OCI-LY1 (cell line): ENCODE data around the gene NUCB1.

Experiments
- EZH2 ChIP-seq: fragments of 200-600 bp; sonication (generic), shearing (Covaris generic); IDR thresholded peaks from 2 replicates; pipeline ENCODE4 v1.8.0; 2017; ENCODE audit warnings: borderline replicate concordance, mixed run types, mild to moderate bottlenecking, antibody characterized with exemption, low read length, moderate library complexity, mixed read lengths
- TF ChIP-seq, protein P1 (sequence below): fragments of 200-600 bp; sonication (generic), shearing (Covaris generic); IDR thresholded peaks from 2 replicates; pipeline ENCODE4 v1.5.1; 2017; ENCODE audit warnings: mild to moderate bottlenecking, antibody characterized with exemption, low read length, moderate library complexity, mixed read lengths

DNA sequence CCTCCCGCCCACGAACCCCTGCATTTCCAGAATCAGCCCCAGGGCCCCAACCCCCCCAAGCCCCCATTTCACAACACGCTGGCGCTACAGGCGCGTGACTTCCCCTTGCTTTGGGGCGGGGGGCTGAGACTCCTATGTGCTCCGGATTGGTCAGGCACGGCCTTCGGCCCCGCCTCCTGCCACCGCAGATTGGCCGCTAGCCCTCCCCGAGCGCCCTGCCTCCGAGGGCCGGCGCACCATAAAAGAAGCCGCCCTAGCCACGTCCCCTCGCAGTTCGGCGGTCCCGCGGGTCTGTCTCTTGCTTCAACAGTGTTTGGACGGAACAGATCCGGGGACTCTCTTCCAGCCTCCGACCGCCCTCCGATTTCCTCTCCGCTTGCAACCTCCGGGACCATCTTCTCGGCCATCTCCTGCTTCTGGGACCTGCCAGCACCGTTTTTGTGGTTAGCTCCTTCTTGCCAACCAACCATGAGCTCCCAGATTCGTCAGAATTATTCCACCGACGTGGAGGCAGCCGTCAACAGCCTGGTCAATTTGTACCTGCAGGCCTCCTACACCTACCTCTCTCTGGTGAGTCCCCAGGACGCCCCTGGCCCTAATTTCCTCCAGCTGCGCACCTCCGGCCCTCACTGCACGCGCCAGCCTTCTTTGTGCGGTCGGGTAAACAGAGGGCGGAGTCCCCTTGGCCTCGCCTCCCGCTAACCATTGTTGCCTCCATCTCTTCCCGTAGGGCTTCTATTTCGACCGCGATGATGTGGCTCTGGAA, 65.1 kb downstream of the NUCB1 start, which contains the start of gene FTL:
- TF ChIP-seq, protein P1, sequence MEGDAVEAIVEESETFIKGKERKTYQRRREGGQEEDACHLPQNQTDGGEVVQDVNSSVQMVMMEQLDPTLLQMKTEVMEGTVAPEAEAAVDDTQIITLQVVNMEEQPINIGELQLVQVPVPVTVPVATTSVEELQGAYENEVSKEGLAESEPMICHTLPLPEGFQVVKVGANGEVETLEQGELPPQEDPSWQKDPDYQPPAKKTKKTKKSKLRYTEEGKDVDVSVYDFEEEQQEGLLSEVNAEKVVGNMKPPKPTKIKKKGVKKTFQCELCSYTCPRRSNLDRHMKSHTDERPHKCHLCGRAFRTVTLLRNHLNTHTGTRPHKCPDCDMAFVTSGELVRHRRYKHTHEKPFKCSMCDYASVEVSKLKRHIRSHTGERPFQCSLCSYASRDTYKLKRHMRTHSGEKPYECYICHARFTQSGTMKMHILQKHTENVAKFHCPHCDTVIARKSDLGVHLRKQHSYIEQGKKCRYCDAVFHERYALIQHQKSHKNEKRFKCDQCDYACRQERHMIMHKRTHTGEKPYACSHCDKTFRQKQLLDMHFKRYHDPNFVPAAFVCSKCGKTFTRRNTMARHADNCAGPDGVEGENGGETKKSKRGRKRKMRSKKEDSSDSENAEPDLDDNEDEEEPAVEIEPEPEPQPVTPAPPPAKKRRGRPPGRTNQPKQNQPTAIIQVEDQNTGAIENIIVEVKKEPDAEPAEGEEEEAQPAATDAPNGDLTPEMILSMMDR = no peak
- no peak for TF ChIP-seq EZH2
